Mucosa of rectum (tissue), 2 donors: ENCODE data around the gene ZNF512B.
"Not testable (repeated sequence)": the region's sequence is repeated elsewhere in the genome, so short reads cannot be mapped to it uniquely, and the experiment has no call there.

Experiments
- H3K27ac ChIP-seq, 2 donors: one replicate each; pipeline ENCODE4 v1.7.0; 2013; ENCODE audit warnings: inconsistent platforms in 2 of 2, low read depth in 2 of 2, low read length in 2 of 2
- H3K27me3 ChIP-seq, 2 donors: one replicate each; pipeline ENCODE4 v1.7.0; 2013; ENCODE audit warnings: low read length in 2 of 2; ENCODE audit not compliant: control insufficient read depth in 2 of 2, insufficient read depth in 2 of 2
- H3K36me3 ChIP-seq, 2 donors: one replicate each; pipeline ENCODE4 v1.7.0; 2013; ENCODE audit warnings: low read length in 2 of 2; ENCODE audit not compliant: control insufficient read depth in 2 of 2, insufficient read depth in 2 of 2
- H3K4me1 ChIP-seq, 2 donors: one replicate each; pipeline ENCODE4 v1.7.0; 2013; ENCODE audit warnings: low read length in 2 of 2, mild to moderate bottlenecking in 1 of 2; ENCODE audit not compliant: control insufficient read depth in 2 of 2, insufficient read depth in 2 of 2
- H3K4me3 ChIP-seq, 2 donors: one replicate each; pipeline ENCODE4 v1.7.0; 2013; ENCODE audit warnings: low read length in 2 of 2
- H3K9ac ChIP-seq, 2 donors: one replicate each; pipeline ENCODE4 v1.7.0; 2013; ENCODE audit warnings: low read length in 2 of 2, low read depth in 1 of 2, mild to moderate bottlenecking in 1 of 2
- H3K9me3 ChIP-seq, 2 donors: one replicate each; pipeline ENCODE4 v1.7.0; 2013; ENCODE audit warnings: low read length in 2 of 2; ENCODE audit not compliant: control insufficient read depth in 2 of 2
- donor health status: healthy.
- donor health status: Normal muscosa, but diverticular disease.

ZNF512B gene

GRCh38 chr20:63978319-63979228, 8.8 kb upstream of the ZNF512B start:
- H3K27ac ChIP-seq, result peak overlapping the region; percentile 64 to 90
- H3K36me3 ChIP-seq, result peaks cover 0 to 14% of the 10 kb centered on the region in 2 donors
- peaks cover 0 to 3% of the 10 kb centered on the region in 2 donors for H3K27me3 ChIP-seq
- peaks cover 25 to 34% of the 10 kb centered on the region in 2 donors for H3K4me1 ChIP-seq
- H3K9ac ChIP-seq, result peak overlapping the region; percentile 60 to 75
- no peaks in the 10 kb centered on the region for H3K9me3 ChIP-seq
- peak overlapping the region; percentile 68 for H3K4me3 ChIP-seq

DNA sequence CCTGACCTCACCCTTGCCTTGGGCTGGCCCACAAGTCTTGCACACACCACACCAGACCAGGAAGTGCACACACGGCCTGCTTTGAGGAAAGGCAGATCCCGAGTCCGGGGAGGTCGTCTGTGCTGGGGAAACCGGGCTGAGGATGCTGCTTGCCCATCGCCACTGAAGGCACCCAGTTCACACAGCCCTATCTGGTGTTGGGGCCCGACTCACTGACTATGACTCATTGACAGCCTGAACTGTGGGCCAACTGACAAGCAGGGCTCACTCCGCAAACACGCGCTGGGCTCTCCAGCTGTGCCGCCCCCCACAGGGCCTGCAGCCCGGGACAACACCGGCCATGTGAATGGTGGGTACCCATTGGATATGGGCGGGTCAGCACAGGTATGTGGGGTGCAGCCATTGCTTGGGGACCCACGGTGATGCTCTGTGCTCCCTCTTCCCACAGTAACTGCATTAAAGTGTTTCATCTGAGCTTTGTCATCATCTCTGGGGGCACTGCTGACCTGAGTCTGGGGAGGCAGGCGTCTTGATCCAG, 8.1 kb upstream of the ZNF512B start:
- Histone ChIP-seq H3K27me3 (peaks cover 0 to 3% of the 10 kb centered on the region in 2 donors), H3K36me3 (peaks cover 0 to 9% of the 10 kb centered on the region in 2 donors), H3K4me3 (no peak overlapping the region), H3K4me1 (peaks cover 29 to 37% of the 10 kb centered on the region in 2 donors), H3K9me3 (no peaks in the 10 kb centered on the region), H3K27ac (peak overlapping the region in 1 of 2 donors; percentile 90), H3K9ac (no peak overlapping the region)

- H3K9ac ChIP-seq, result no peak overlapping the region
- no peaks in the 10 kb centered on the region for H3K9me3 ChIP-seq
- peaks cover 0 to 4% of the 10 kb centered on the region in 2 donors for H3K36me3 ChIP-seq
- peak overlapping the region in 1 of 2 donors; percentile 90 for H3K27ac ChIP-seq
- H3K4me1 ChIP-seq, result peaks cover 29 to 34% of the 10 kb centered on the region in 2 donors
- H3K4me3 ChIP-seq, result no peak overlapping the region
- peaks cover 0 to 3% of the 10 kb centered on the region in 2 donors for H3K27me3 ChIP-seq
Measured at GRCh38 chr20:63976980-63977738, 7.4 kb upstream of the ZNF512B start.

GRCh38 chr20:63976511-63976910, 6.8 kb upstream of the ZNF512B start:
- not testable (repeated sequence) for H3K9ac ChIP-seq, H3K4me3 ChIP-seq, H3K9me3 ChIP-seq, H3K36me3 ChIP-seq, H3K27ac ChIP-seq, H3K27me3 ChIP-seq
- H3K4me1 ChIP-seq, result peaks cover 22 to 30% of the 10 kb centered on the region in 2 donors

- Histone ChIP-seq H3K27me3 (peaks cover 7 to 8% of the 10 kb centered on the region in 2 donors), H3K36me3 (peaks cover 0 to 4% of the 10 kb centered on the region in 2 donors), H3K27ac (no peak overlapping the region), H3K9ac (no peak overlapping the region), H3K4me1 (peaks cover 11 to 18% of the 10 kb centered on the region in 2 donors), H3K9me3 (no peaks in the 10 kb centered on the region), H3K4me3 (no peak overlapping the region)
Measured at GRCh38 chr20:63974402-63975200, 4.9 kb upstream of the ZNF512B start.

GRCh38 chr20:63973636-63974401, 4.1 kb upstream of the ZNF512B start:
- H3K9ac ChIP-seq, result no peak overlapping the region
- H3K27ac ChIP-seq, result no peak overlapping the region

DNA sequence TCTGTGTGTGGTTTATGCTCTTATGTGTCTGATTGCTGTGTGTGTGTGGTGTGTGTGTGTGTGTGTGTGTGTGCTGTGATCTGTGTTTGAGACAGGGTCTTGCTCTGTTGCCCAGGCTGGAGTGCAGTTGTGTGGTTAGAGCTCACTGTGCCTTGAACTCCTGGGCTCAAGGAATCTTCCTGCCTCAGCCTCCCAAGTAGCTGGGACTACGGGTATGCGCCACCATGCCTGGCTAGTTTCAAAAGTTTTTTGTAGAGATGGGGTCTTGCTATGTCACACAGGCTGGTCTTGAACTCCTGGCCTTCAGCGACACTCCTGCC, 3.4 kb upstream of the ZNF512B start:
- Histone ChIP-seq H3K27ac (no peak overlapping the region), H3K9me3 (no peaks in the 10 kb centered on the region), H3K4me1 (peaks cover 6 to 21% of the 10 kb centered on the region in 2 donors), H3K4me3 (no peak overlapping the region), H3K36me3 (peaks cover 0 to 4% of the 10 kb centered on the region in 2 donors), H3K27me3 (peaks cover 7 to 11% of the 10 kb centered on the region in 2 donors), H3K9ac (no peak overlapping the region)

More at GRCh38 chr20:63973636-63974401, 4.1 kb upstream of the ZNF512B start:
- H3K36me3 ChIP-seq, result peaks cover 0 to 4% of the 10 kb centered on the region in 2 donors
- H3K4me1 ChIP-seq, result peaks cover 11 to 20% of the 10 kb centered on the region in 2 donors
- peaks cover 7 to 10% of the 10 kb centered on the region in 2 donors for H3K27me3 ChIP-seq
- H3K4me3 ChIP-seq, result peak overlapping the region; percentile 44
- no peaks in the 10 kb centered on the region for H3K9me3 ChIP-seq

DNA sequence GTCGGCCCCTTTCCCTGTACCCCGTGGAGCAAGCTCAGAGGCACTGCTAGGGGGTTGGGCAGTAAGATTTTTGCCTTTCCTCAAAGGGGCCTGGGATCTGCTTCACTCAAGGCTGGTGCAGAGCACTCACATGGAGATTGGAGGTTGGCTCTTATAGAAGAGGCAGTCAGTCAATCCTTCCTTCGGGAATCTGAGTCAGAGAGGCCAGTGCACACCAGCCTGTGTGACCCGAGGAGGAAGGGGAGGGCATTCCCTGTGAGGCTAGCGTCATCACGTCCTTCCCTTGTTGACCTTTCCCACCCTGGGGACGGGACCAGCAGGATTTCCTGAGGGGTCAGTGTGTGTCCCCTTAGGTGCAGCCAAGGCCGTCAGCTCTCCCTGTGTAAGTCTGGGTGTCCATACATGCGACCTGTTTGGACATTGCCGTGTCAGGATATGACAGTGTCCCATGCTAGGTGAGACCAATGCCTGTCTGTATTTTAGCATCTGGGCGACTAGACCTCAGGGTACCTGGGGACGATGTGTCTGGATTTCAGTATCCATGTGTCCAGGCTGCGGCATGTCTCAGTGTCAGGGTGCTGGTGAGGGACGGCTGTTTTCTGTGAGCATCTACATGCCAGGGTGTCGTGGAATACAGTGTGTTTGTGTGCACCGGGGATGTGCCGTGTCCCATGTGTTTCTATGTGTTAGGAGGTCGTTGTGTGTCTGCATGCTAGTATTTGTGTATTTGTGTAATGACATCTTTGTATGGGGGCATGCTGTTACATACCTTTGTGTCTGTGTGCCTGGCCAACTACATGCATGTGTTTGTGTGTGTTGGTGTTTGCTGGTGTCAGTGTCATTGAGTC, 2.8 kb upstream of the ZNF512B start:
- Histone ChIP-seq H3K9ac (no peak overlapping the region), H3K36me3 (peaks cover 0 to 4% of the 10 kb centered on the region in 2 donors), H3K27ac (no peak overlapping the region), H3K4me1 (peaks cover 6 to 15% of the 10 kb centered on the region in 2 donors), H3K4me3 (no peak overlapping the region), H3K27me3 (peaks cover 7 to 11% of the 10 kb centered on the region in 2 donors), H3K9me3 (no peaks in the 10 kb centered on the region)
